HEK293 (cell line): ENCODE data around the gene DNHD1.

ENCODE experiments used
- CTCF ChIA-PET: fragments of 350-600 bp; formaldehyde crosslinking; extraction: SDS; loops from one replicate; lab custom pipeline; 2021; ENCODE audit warnings: antibody characterized with exemption; lab: Yijun Ruan, JAX
- POLR2A ChIA-PET: fragments of 300-600 bp; formaldehyde crosslinking; extraction: SDS; loops from one replicate; lab custom pipeline; 2020; ENCODE audit warnings: antibody characterized with exemption, inconsistent platforms; lab: Yijun Ruan, JAX
- H3K27ac ChIP-seq: fragments of 200-500 bp; sonication (Bioruptor generic); 2 replicates; pipeline ENCODE4 v1.5.1; 2014; ENCODE audit warnings: low read depth, low read length, control low read depth, inconsistent platforms; ENCODE audit errors: extremely low read depth
- H3K36me3 ChIP-seq, 2 experiments: fragments of 200-500 bp in 1 of 2; sonication (Bioruptor generic) in 1 of 2; 1 replicate in 1 of 2; 2 replicates in 1 of 2; pipeline ENCODE4 v1.5.1; 2014 to 2017; ENCODE audit warnings: inconsistent platforms in 2 of 2, low read length in 2 of 2; ENCODE audit not compliant: control insufficient read depth in 2 of 2, insufficient read depth in 1 of 2
- H3K4me1 ChIP-seq: fragments of 200-500 bp; sonication (Bioruptor generic); 2 replicates; pipeline ENCODE4 v1.5.1; 2014; ENCODE audit warnings: mild to moderate bottlenecking, low read length, inconsistent platforms; ENCODE audit not compliant: control insufficient read depth, insufficient read depth
- H3K4me3 ChIP-seq: 2 replicates; pipeline ENCODE4 v1.5.1; 2011; ENCODE audit warnings: low read depth, mild to moderate bottlenecking, control low read depth, low read length, moderate library complexity
- H3K9me3 ChIP-seq: fragments of 200-500 bp; sonication (Bioruptor generic); 2 replicates; pipeline ENCODE4 v1.5.1; 2014; ENCODE audit warnings: low read depth, low read length, inconsistent platforms; ENCODE audit not compliant: control insufficient read depth, insufficient read depth
- GLIS1 ChIP-seq: fragments of 450-650 bp; formaldehyde crosslinking; IDR thresholded peaks from 2 replicates; pipeline ENCODE4 v1.5.1; 2016; ENCODE audit warnings: missing biosample characterization, missing genetic modification characterization
- KLF9 ChIP-seq: fragments of 450-650 bp; formaldehyde crosslinking; IDR thresholded peaks from 2 replicates; pipeline ENCODE4 v1.5.1; 2016; ENCODE audit warnings: missing biosample characterization, missing genetic modification characterization, low read depth
- MEIS1 ChIP-seq: sonication (generic); formaldehyde crosslinking; IDR thresholded peaks from 2 replicates; pipeline ENCODE4 v1.8.1; 2022; ENCODE audit warnings: missing genetic modification reagents, mild to moderate bottlenecking, borderline replicate concordance
- MZF1 ChIP-seq: fragments of 450-650 bp; formaldehyde crosslinking; IDR thresholded peaks from 2 replicates; pipeline ENCODE4 v1.5.1; 2017; ENCODE audit warnings: missing biosample characterization, missing genetic modification characterization, borderline replicate concordance
- PRDM1 ChIP-seq: fragments of 450-650 bp; formaldehyde crosslinking; IDR thresholded peaks from 2 replicates; pipeline ENCODE4; 2016; ENCODE audit warnings: missing biosample characterization, missing genetic modification characterization
- TRIM28 ChIP-seq: IDR thresholded peaks from 2 replicates; pipeline ENCODE4 v1.6.1; 2011; ENCODE audit warnings: low read length, control low read depth, borderline replicate concordance
- ZFP3 ChIP-seq: fragments of 450-650 bp; formaldehyde crosslinking; IDR thresholded peaks from 2 replicates; pipeline ENCODE4 v1.5.1; 2016; ENCODE audit warnings: low read depth, missing biosample characterization, missing genetic modification characterization
- ZNF114 ChIP-seq: fragments of 450-650 bp; formaldehyde crosslinking; IDR thresholded peaks from 2 replicates; pipeline ENCODE4 v1.5.0; 2017; ENCODE audit warnings: missing biosample characterization, missing genetic modification characterization
- ZNF184 ChIP-seq: fragments of 450-650 bp; IDR thresholded peaks from 2 replicates; pipeline ENCODE4 v1.5.1; 2018; ENCODE audit warnings: missing biosample characterization, mild to moderate bottlenecking, missing genetic modification characterization
- ZNF19 ChIP-seq: fragments of 450-650 bp; formaldehyde crosslinking; IDR thresholded peaks from 2 replicates; pipeline ENCODE4; 2016; ENCODE audit warnings: missing biosample characterization, missing genetic modification characterization, low read depth
- ZNF24 ChIP-seq: fragments of 450-650 bp; formaldehyde crosslinking; IDR thresholded peaks from 2 replicates; pipeline ENCODE4 v1.5.1; 2016; ENCODE audit warnings: missing biosample characterization, missing genetic modification characterization
- ZNF266 ChIP-seq: fragments of 450-650 bp; formaldehyde crosslinking; IDR thresholded peaks from 2 replicates; pipeline ENCODE4 v1.5.1; 2016; ENCODE audit warnings: missing biosample characterization, missing genetic modification characterization, low read depth
- ZNF335 ChIP-seq: fragments of 450-650 bp; formaldehyde crosslinking; conservative IDR thresholded peaks from 2 replicates; pipeline ENCODE4 v1.5.1; 2016; ENCODE audit warnings: missing biosample characterization, missing genetic modification characterization
- ZNF561 ChIP-seq: fragments of 450-650 bp; IDR thresholded peaks from 2 replicates; pipeline ENCODE4 v1.5.1; 2018; ENCODE audit warnings: missing biosample characterization, missing genetic modification characterization, borderline replicate concordance
- ZNF629 ChIP-seq: fragments of 450-650 bp; formaldehyde crosslinking; IDR thresholded peaks from 2 replicates; pipeline ENCODE4 v1.5.1; 2017; ENCODE audit warnings: missing biosample characterization, missing genetic modification characterization
- ZNF791 ChIP-seq: fragments of 450-650 bp; formaldehyde crosslinking; IDR thresholded peaks from 2 replicates; pipeline ENCODE4 v1.5.1; 2016; ENCODE audit warnings: missing biosample characterization, missing genetic modification characterization
- TF ChIP-seq, protein P1 (sequence below): fragments of 450-650 bp; formaldehyde crosslinking; IDR thresholded peaks from 2 replicates; pipeline ENCODE4 v1.5.1; 2016; ENCODE audit warnings: missing biosample characterization, missing genetic modification characterization
- TF ChIP-seq, protein P2 (sequence below): fragments of 450-650 bp; IDR thresholded peaks from 2 replicates; pipeline ENCODE4 v1.5.1; 2018; ENCODE audit warnings: missing biosample characterization, mild to moderate bottlenecking, missing genetic modification characterization
- TF ChIP-seq, protein P3 (sequence below): sonication (generic); formaldehyde crosslinking; IDR thresholded peaks from 2 replicates; pipeline ENCODE4 v1.8.1; 2022; ENCODE audit warnings: mild to moderate bottlenecking, moderate library complexity, missing genetic modification reagents
- TF ChIP-seq, protein P4 (sequence below): fragments of 450-650 bp; formaldehyde crosslinking; IDR thresholded peaks from 2 replicates; pipeline ENCODE4 v1.5.1; 2016; ENCODE audit warnings: missing biosample characterization, missing genetic modification characterization
- TF ChIP-seq, protein P5 (sequence below): fragments of 450-650 bp; formaldehyde crosslinking; IDR thresholded peaks from 2 replicates; pipeline ENCODE4 v1.5.1; 2017; ENCODE audit warnings: missing biosample characterization, missing genetic modification characterization
- TF ChIP-seq, protein P6 (sequence below): fragments of 450-650 bp; formaldehyde crosslinking; IDR thresholded peaks from 2 replicates; pipeline ENCODE4 v1.5.0; 2017; ENCODE audit warnings: missing biosample characterization, missing genetic modification characterization, borderline replicate concordance

Gene DNHD1

DNA sequence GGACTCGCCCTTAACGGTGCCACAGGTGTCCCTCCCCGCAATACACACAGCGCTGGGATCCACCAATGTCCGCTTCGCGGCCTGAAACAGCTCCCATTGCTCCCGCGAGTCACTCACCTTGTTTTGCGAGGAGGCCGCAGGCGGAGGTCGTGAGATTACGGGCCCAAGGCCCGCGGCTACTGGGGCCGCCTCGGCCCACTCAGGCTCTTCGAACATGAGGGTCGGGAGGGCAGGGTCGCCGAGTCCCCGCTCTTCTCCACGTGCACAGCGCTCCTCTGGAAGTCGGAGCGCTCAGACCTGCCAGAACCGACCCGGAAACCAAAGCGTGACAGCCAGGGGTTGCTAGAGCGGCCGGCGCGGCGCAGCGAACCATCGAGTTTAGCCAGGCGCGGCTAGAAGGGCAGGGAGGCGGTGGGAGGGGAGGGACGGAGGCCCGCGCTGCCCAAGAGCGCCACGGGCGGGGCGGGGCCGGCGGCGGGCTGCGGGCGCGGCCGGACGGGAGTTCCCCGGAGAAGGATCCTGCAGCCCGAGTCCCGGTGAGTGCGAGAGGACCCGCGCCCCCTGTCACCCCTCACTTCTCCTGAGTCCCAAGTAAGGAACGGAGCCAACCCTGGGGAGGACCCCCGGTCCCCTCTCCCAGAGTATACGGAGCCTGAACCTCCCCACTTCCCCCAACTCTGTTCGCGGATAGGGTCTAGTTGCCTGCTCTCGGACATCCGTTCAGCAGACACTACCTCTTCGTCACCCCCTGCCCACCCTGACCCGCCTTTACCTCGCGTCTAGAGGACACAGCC lies 106.4 kb downstream of the DNHD1 start, which contains the start of the genes ILK and RRP8 (continued):
- TF ChIP-seq, protein P1, sequence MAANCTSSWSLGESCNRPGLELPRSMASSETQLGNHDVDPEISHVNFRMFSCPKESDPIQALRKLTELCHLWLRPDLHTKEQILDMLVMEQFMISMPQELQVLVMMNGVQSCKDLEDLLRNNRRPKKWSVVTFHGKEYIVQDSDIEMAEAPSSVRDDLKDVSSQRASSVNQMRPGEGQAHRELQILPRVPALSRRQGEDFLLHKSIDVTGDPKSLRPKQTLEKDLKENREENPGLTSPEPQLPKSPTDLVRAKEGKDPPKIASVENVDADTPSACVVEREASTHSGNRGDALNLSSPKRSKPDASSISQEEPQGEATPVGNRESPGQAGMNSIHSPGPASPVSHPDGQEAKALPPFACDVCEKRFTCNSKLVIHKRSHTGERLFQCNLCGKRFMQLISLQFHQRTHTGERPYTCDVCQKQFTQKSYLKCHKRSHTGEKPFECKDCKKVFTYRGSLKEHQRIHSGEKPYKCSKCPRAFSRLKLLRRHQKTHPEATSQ (tag by site-specific recombination) = no peak
- TF ChIP-seq ZFP3 (tag by site-specific recombination) (no peak), ZNF561 (peak; percentile 64; the same call in 1 of the 2 replicates), ZNF791 (tag by site-specific recombination) (no peak), KLF9 (tag by site-specific recombination) (peak; percentile 46), ZNF24 (tag by site-specific recombination) (0 out of 2 replicates have a peak, but pooled peaks have one; percentile 53), ZNF335 (tag by site-specific recombination) (peak; percentile 61; the same call in 1 of the 2 replicates), ZNF266 (no peak), PRDM1 (tag by site-specific recombination) (no peak), ZNF629 (tag by site-specific recombination) (peak; percentile 65)
- TF ChIP-seq, protein P2, sequence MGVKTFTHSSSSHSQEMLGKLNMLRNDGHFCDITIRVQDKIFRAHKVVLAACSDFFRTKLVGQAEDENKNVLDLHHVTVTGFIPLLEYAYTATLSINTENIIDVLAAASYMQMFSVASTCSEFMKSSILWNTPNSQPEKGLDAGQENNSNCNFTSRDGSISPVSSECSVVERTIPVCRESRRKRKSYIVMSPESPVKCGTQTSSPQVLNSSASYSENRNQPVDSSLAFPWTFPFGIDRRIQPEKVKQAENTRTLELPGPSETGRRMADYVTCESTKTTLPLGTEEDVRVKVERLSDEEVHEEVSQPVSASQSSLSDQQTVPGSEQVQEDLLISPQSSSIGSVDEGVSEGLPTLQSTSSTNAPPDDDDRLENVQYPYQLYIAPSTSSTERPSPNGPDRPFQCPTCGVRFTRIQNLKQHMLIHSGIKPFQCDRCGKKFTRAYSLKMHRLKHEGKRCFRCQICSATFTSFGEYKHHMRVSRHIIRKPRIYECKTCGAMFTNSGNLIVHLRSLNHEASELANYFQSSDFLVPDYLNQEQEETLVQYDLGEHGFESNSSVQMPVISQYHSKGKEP (tag by site-specific recombination) = no peak
- TF ChIP-seq, protein P3, sequence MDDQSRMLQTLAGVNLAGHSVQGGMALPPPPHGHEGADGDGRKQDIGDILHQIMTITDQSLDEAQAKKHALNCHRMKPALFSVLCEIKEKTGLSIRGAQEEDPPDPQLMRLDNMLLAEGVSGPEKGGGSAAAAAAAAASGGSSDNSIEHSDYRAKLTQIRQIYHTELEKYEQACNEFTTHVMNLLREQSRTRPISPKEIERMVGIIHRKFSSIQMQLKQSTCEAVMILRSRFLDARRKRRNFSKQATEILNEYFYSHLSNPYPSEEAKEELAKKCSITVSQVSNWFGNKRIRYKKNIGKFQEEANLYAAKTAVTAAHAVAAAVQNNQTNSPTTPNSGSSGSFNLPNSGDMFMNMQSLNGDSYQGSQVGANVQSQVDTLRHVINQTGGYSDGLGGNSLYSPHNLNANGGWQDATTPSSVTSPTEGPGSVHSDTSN (CRISPR knock-in tag) = peak; percentile 77; the same call in 1 of the 2 replicates

DNA sequence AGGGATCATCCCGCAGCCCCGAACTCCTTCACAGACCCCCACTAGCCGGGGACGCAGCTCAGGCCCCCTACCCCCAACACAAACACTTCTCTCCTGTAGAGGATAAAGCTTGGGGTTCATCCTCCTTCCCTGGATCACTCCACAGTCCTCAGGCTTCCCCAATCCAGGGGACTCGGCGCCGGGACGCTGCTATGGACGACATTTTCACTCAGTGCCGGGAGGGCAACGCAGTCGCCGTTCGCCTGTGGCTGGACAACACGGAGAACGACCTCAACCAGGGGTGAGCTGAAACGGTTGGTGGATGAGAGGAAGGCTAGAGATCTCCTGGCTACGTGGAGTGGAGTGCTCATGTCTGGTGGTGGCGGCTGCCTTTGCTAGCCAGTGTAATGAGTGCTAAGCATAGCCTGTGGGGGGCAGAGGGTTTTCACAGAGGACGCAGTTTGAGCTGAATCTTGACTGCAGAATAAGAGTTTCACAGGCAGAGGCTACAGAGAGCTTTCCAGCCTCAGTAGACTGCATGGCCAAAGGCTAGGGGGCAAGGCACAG lies 107.1 kb downstream of the DNHD1 start:
- POLR2A ChIA-PET = interaction anchor here (1.0 to 3.2 kb wide), 8 partner anchors 9 to 225 kb away, joined by 3 to 20 read pairs (median 6); partner anchors contain the start of genes ARFIP2, MRPL17, TAF10 and TIMM10B
- H3K36me3 ChIP-seq = peaks cover 0 to 55% of the 10 kb centered on the region in 2 experiments; a peak in 1 of 3 replicates
- TF ChIP-seq ZNF335 (tag by site-specific recombination) (peak; percentile 49), ZNF184 (tag by site-specific recombination) (no peak), GLIS1 (tag by site-specific recombination) (peak; percentile 52), MZF1 (tag by site-specific recombination) (peak; percentile 20; the same call in 1 of the 2 replicates), ZNF114 (tag by site-specific recombination) (no peak), MEIS1 (no peak), TRIM28 (peak; percentile 65; the same call in 1 of the 2 replicates), ZNF19 (no peak)
- TF ChIP-seq, protein P4, sequence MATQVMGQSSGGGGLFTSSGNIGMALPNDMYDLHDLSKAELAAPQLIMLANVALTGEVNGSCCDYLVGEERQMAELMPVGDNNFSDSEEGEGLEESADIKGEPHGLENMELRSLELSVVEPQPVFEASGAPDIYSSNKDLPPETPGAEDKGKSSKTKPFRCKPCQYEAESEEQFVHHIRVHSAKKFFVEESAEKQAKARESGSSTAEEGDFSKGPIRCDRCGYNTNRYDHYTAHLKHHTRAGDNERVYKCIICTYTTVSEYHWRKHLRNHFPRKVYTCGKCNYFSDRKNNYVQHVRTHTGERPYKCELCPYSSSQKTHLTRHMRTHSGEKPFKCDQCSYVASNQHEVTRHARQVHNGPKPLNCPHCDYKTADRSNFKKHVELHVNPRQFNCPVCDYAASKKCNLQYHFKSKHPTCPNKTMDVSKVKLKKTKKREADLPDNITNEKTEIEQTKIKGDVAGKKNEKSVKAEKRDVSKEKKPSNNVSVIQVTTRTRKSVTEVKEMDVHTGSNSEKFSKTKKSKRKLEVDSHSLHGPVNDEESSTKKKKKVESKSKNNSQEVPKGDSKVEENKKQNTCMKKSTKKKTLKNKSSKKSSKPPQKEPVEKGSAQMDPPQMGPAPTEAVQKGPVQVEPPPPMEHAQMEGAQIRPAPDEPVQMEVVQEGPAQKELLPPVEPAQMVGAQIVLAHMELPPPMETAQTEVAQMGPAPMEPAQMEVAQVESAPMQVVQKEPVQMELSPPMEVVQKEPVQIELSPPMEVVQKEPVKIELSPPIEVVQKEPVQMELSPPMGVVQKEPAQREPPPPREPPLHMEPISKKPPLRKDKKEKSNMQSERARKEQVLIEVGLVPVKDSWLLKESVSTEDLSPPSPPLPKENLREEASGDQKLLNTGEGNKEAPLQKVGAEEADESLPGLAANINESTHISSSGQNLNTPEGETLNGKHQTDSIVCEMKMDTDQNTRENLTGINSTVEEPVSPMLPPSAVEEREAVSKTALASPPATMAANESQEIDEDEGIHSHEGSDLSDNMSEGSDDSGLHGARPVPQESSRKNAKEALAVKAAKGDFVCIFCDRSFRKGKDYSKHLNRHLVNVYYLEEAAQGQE = no peak
- TF ChIP-seq, protein P5, sequence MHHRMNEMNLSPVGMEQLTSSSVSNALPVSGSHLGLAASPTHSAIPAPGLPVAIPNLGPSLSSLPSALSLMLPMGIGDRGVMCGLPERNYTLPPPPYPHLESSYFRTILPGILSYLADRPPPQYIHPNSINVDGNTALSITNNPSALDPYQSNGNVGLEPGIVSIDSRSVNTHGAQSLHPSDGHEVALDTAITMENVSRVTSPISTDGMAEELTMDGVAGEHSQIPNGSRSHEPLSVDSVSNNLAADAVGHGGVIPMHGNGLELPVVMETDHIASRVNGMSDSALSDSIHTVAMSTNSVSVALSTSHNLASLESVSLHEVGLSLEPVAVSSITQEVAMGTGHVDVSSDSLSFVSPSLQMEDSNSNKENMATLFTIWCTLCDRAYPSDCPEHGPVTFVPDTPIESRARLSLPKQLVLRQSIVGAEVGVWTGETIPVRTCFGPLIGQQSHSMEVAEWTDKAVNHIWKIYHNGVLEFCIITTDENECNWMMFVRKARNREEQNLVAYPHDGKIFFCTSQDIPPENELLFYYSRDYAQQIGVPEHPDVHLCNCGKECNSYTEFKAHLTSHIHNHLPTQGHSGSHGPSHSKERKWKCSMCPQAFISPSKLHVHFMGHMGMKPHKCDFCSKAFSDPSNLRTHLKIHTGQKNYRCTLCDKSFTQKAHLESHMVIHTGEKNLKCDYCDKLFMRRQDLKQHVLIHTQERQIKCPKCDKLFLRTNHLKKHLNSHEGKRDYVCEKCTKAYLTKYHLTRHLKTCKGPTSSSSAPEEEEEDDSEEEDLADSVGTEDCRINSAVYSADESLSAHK (tag by site-specific recombination) = peak; percentile 31; the same call in 1 of the 2 replicates
- TF ChIP-seq, protein P6, sequence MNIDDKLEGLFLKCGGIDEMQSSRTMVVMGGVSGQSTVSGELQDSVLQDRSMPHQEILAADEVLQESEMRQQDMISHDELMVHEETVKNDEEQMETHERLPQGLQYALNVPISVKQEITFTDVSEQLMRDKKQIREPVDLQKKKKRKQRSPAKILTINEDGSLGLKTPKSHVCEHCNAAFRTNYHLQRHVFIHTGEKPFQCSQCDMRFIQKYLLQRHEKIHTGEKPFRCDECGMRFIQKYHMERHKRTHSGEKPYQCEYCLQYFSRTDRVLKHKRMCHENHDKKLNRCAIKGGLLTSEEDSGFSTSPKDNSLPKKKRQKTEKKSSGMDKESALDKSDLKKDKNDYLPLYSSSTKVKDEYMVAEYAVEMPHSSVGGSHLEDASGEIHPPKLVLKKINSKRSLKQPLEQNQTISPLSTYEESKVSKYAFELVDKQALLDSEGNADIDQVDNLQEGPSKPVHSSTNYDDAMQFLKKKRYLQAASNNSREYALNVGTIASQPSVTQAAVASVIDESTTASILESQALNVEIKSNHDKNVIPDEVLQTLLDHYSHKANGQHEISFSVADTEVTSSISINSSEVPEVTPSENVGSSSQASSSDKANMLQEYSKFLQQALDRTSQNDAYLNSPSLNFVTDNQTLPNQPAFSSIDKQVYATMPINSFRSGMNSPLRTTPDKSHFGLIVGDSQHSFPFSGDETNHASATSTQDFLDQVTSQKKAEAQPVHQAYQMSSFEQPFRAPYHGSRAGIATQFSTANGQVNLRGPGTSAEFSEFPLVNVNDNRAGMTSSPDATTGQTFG (tag by site-specific recombination) = no peak

More for the DNA sequence above, 107.1 kb downstream of the DNHD1 start:
- Histone ChIP-seq H3K4me3 (peak overlapping the region; percentile 92), H3K9me3 (no peaks in the 10 kb centered on the region), H3K27ac (peak overlapping the region; percentile 7), H3K4me1 (no peaks in the 10 kb centered on the region)
- CTCF ChIA-PET = interaction anchor here (0.5 to 2.4 kb wide), 8 partner anchors 9 to 225 kb away, joined by 3 to 16 read pairs (median 5); partner anchors contain the start of genes MRPL17 and TPP1
